ENCODE results near the gene MRPL16. TPM values are rescaled to one million over a fixed set of nuclear protein-coding genes. Genes with fewer than 3 reads are reported as not detected.

The MRPL16 gene
- 70.8 and 88.6 TPM in 2 replicates for total RNA-seq

GRCh38 chr11:59810189-59810910 lies at the start of gene MRPL16:
MRPL16 (minus strand) TSS chr11:59810778; CDS start chr11:59810658, 120 bp downstream.

GRCh38 chr11:59845399-59845798 lies 34.8 kb upstream of the MRPL16 start, which contains the start of gene CBLIF:
CBLIF (minus strand) TSS chr11:59845499; CDS start chr11:59845453, 46 bp downstream.

Other genes starting within 250 kb of the MRPL16 start
- 24.9 and 26.6 TPM in 2 replicates for gene OSBP, start 195.0 kb downstream of the MRPL16 start, total RNA-seq
- gene PATL1, start 141.7 kb downstream of the MRPL16 start, total RNA-seq, result 2.9 and 7.0 TPM in 2 replicates
- not detected in 2 replicates for gene OR10V1, start 96.9 kb downstream of the MRPL16 start, total RNA-seq
- 51.6 and 56.4 TPM in 2 replicates for gene STX3, start 55.4 kb downstream of the MRPL16 start, total RNA-seq
- gene CBLIF, start 34.7 kb upstream of the MRPL16 start, total RNA-seq, result not detected in 2 replicates
- 0.32 TPM in 1 of 2 replicates, not detected in the other for gene TCN1, start 55.7 kb upstream of the MRPL16 start, total RNA-seq
- gene OOSP3, start 68.0 kb upstream of the MRPL16 start, total RNA-seq, result not detected in 2 replicates
- not detected in 2 replicates for gene OOSP1, start 127.7 kb upstream of the MRPL16 start, total RNA-seq
- gene OOSP4A, start 153.3 kb upstream of the MRPL16 start, total RNA-seq, result not detected in 2 replicates
- not detected in 2 replicates for gene OOSP4B, start 206.4 kb upstream of the MRPL16 start, total RNA-seq
- gene OOSP2, start 229.6 kb upstream of the MRPL16 start, total RNA-seq, result not detected in 2 replicates
- not detected in 2 replicates for gene MS4A3, start 245.9 kb upstream of the MRPL16 start, total RNA-seq